Mesendoderm (in vitro differentiated cells): ENCODE results near the gene LPCAT3.

Experiments used
- DNase-seq: peaks from one replicate; pipeline ENCODE4 v3.0.0; 2013
- H2AK5ac ChIP-seq: 2 replicates; pipeline ENCODE4 v1.6.1; 2013; ENCODE audit warnings: low read length, inconsistent platforms
- H2BK120ac ChIP-seq: 2 replicates; pipeline ENCODE4 v1.6.1; 2013; ENCODE audit warnings: low read depth, mild to moderate bottlenecking, low read length, moderate library complexity, mixed read lengths
- H2BK15ac ChIP-seq: replicated peaks from 2 replicates; pipeline ENCODE4 v1.6.1; 2013; ENCODE audit warnings: low read depth, mild to moderate bottlenecking, moderate library complexity
- H2BK5ac ChIP-seq: 2 replicates; pipeline ENCODE4 v1.6.1; 2013; ENCODE audit warnings: low read length, inconsistent platforms
- H3K18ac ChIP-seq: 2 replicates; pipeline ENCODE4 v1.6.1; 2013; ENCODE audit warnings: mild to moderate bottlenecking, low read length, mixed read lengths
- H3K23ac ChIP-seq: one replicate; pipeline ENCODE4 v1.6.1; 2013; ENCODE audit warnings: low read length
- H3K27ac ChIP-seq: 2 replicates; pipeline ENCODE4 v1.5.1; 2013; ENCODE audit warnings: low read depth, mild to moderate bottlenecking, inconsistent platforms, low read length, moderate library complexity
- H3K27me3 ChIP-seq: 2 replicates; pipeline ENCODE4 v1.6.1; 2013; ENCODE audit warnings: low read length, control low read depth, mild to moderate bottlenecking, inconsistent platforms; ENCODE audit not compliant: insufficient read depth, poor library complexity
- H3K36me3 ChIP-seq: 2 replicates; pipeline ENCODE4 v1.6.1; 2013; ENCODE audit warnings: low read length, inconsistent platforms; ENCODE audit not compliant: control insufficient read depth, insufficient read depth
- H3K4ac ChIP-seq: one replicate; pipeline ENCODE4 v1.6.1; 2013; ENCODE audit warnings: low read depth, mild to moderate bottlenecking, low read length, moderate library complexity
- H3K4me1 ChIP-seq: 2 replicates; pipeline ENCODE4 v1.6.1; 2013; ENCODE audit warnings: low read depth, low read length, inconsistent platforms; ENCODE audit not compliant: control insufficient read depth
- H3K4me2 ChIP-seq: 2 replicates; pipeline ENCODE4 v1.6.1; 2013; ENCODE audit warnings: low read length
- H3K4me3 ChIP-seq: 2 replicates; pipeline ENCODE4 v1.5.1; 2013; ENCODE audit warnings: mild to moderate bottlenecking, low read length
- H3K56ac ChIP-seq: one replicate; pipeline ENCODE4 v1.6.1; 2013; ENCODE audit warnings: low read length
- H3K79me1 ChIP-seq: 2 replicates; pipeline ENCODE4 v1.6.1; 2013; ENCODE audit warnings: low read length, inconsistent platforms
- H3K79me2 ChIP-seq: 2 replicates; pipeline ENCODE4 v1.6.1; 2013; ENCODE audit warnings: mild to moderate bottlenecking, low read length; ENCODE audit not compliant: control insufficient read depth, insufficient read depth
- H3K9ac ChIP-seq: 2 replicates; pipeline ENCODE4 v1.6.1; 2013; ENCODE audit warnings: low read length, inconsistent platforms
- H4K5ac ChIP-seq: one replicate; pipeline ENCODE4 v1.6.1; 2013; ENCODE audit warnings: low read length
- H4K8ac ChIP-seq: one replicate; pipeline ENCODE4 v1.6.1; 2013; ENCODE audit warnings: low read depth, mild to moderate bottlenecking, control low read depth, low read length, moderate library complexity
- WGBS: extraction: QIAGEN DNeasy Blood & Tissue Kit; methylation state at CpG from one replicate; pipeline ENCODE4 v1.1.7; 2013; ENCODE audit warnings: low lambda C conversion rate, missing lambda C conversion rate; ENCODE audit not compliant: insufficient coverage; ENCODE audit errors: extremely low coverage; 5-methylcytosine and 5-hydroxymethylcytosine counted together

LPCAT3 gene

GRCh38 chr12:7021956-7022355 is 3.7 kb upstream of the LPCAT3 start:
- H3K4me2 ChIP-seq = no peak overlapping the region
- H2BK15ac ChIP-seq = no peak overlapping the region
- H3K27ac ChIP-seq = no peak overlapping the region
- no peak overlapping the region for H3K4ac ChIP-seq
- H4K8ac ChIP-seq = no peak overlapping the region
- H4K5ac ChIP-seq = no peak overlapping the region
- H3K36me3 ChIP-seq = no peaks in the 10 kb centered on the region
- no peak overlapping the region for H3K56ac ChIP-seq
- H3K9ac ChIP-seq = no peak overlapping the region
- no peak overlapping the region for H3K4me3 ChIP-seq
- H3K18ac ChIP-seq = no peak overlapping the region
- H2BK120ac ChIP-seq = no peak overlapping the region
- no peak overlapping the region for H3K23ac ChIP-seq
- H3K4me1 ChIP-seq = peaks cover 5% of the 10 kb centered on the region
- no peak overlapping the region for H2AK5ac ChIP-seq
- H3K79me2 ChIP-seq = peaks cover 6% of the 10 kb centered on the region
- no CpG with 5 or more reads among the region's 5 CpGs for WGBS
- peaks cover 6% of the 10 kb centered on the region for H3K79me1 ChIP-seq
- no peak for DNase-seq
- H3K27me3 ChIP-seq = no peaks in the 10 kb centered on the region
- H2BK5ac ChIP-seq = no peak overlapping the region

- H2BK120ac ChIP-seq = no peak overlapping the region
- WGBS = no CpG with 5 or more reads among the region's 6 CpGs
- H4K5ac ChIP-seq = no peak overlapping the region
- no peaks in the 10 kb centered on the region for H3K36me3 ChIP-seq
- no peak overlapping the region for H2BK15ac ChIP-seq
- H3K23ac ChIP-seq = no peak overlapping the region
- no peak overlapping the region for H3K4me2 ChIP-seq
- H3K9ac ChIP-seq = peak overlapping the region; percentile 42
- no peak overlapping the region for H3K4me3 ChIP-seq
- peaks cover 7% of the 10 kb centered on the region for H3K4me1 ChIP-seq
- H3K18ac ChIP-seq = no peak overlapping the region
- H3K79me2 ChIP-seq = peaks cover 8% of the 10 kb centered on the region
- no peaks in the 10 kb centered on the region for H3K27me3 ChIP-seq
- DNase-seq = peak; percentile 16
- no peak overlapping the region for H3K27ac ChIP-seq
- H3K4ac ChIP-seq = no peak overlapping the region
- H2AK5ac ChIP-seq = no peak overlapping the region
- no peak overlapping the region for H2BK5ac ChIP-seq
- peak overlapping the region; percentile 44 for H3K56ac ChIP-seq
- H4K8ac ChIP-seq = no peak overlapping the region
- H3K79me1 ChIP-seq = peaks cover 8% of the 10 kb centered on the region
Observed at GRCh38 chr12:7019043-7019569, 830 bp upstream of the LPCAT3 start.

DNA sequence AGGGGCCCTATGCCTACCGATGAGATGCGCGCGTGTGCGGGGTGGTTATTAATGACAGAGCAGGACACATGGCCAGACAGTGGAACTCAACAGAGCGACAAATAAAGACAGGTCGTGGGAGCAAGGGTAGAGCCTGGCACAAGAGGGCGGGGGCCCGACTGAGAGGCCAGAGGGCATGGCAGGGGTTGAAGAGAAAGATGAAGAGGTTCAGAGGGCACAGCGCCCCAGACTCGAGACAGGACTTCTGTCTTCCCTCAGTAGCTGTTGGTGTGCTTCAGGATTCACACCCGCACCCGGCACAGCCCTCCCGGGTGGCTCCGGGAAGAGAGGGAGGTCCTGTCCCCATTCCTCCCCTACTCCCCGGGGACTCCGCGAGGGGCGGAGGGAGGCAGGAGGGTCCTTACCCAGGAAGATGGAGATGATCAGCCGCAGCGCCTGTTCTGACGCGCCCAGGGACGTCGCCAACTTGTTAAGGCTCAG is 366 bp downstream of the LPCAT3 start:
- Histone ChIP-seq H3K36me3 (no peaks in the 10 kb centered on the region), H3K4ac (peak overlapping the region; percentile 8), H3K79me2 (peaks cover 8% of the 10 kb centered on the region), H3K23ac (peak overlapping the region; percentile 55), H2AK5ac (no peak overlapping the region), H3K27me3 (no peaks in the 10 kb centered on the region), H3K79me1 (peaks cover 10% of the 10 kb centered on the region), H2BK120ac (no peak overlapping the region), H4K5ac (no peak overlapping the region), H3K4me3 (peak overlapping the region; percentile 86), H3K4me1 (peaks cover 7% of the 10 kb centered on the region), H4K8ac (no peak overlapping the region), H2BK15ac (no peak overlapping the region), H3K18ac (no peak overlapping the region), H2BK5ac (no peak overlapping the region), H3K27ac (peak overlapping the region; percentile 90), H3K56ac (peak overlapping the region; percentile 92), H3K9ac (peak overlapping the region; percentile 83), H3K4me2 (peak overlapping the region; percentile 65)
- WGBS = no CpG with 5 or more reads among the region's 25 CpGs
- DNase-seq = no peak

- H3K27me3 ChIP-seq = no peaks in the 10 kb centered on the region
- H3K79me1 ChIP-seq = peaks cover 10% of the 10 kb centered on the region
- H2AK5ac ChIP-seq = no peak overlapping the region
- no peak overlapping the region for H3K4me3 ChIP-seq
- peak overlapping the region; percentile 65 for H3K4me2 ChIP-seq
- H4K8ac ChIP-seq = no peak overlapping the region
- H3K27ac ChIP-seq = no peak overlapping the region
- peaks cover 7% of the 10 kb centered on the region for H3K4me1 ChIP-seq
- no CpG with 5 or more reads among the region's 6 CpGs for WGBS
- no peak overlapping the region for H2BK5ac ChIP-seq
- peak overlapping the region; percentile 29 for H3K9ac ChIP-seq
- H3K79me2 ChIP-seq = peaks cover 8% of the 10 kb centered on the region
- no peak overlapping the region for H2BK120ac ChIP-seq
- H3K36me3 ChIP-seq = no peaks in the 10 kb centered on the region
- H3K4ac ChIP-seq = no peak overlapping the region
- H3K23ac ChIP-seq = no peak overlapping the region
- no peak overlapping the region for H3K56ac ChIP-seq
- peak; percentile 41 for DNase-seq
- H4K5ac ChIP-seq = no peak overlapping the region
- no peak overlapping the region for H2BK15ac ChIP-seq
- H3K18ac ChIP-seq = no peak overlapping the region
Observed at GRCh38 chr12:7016958-7017571, 1.2 kb downstream of the LPCAT3 start.

DNA sequence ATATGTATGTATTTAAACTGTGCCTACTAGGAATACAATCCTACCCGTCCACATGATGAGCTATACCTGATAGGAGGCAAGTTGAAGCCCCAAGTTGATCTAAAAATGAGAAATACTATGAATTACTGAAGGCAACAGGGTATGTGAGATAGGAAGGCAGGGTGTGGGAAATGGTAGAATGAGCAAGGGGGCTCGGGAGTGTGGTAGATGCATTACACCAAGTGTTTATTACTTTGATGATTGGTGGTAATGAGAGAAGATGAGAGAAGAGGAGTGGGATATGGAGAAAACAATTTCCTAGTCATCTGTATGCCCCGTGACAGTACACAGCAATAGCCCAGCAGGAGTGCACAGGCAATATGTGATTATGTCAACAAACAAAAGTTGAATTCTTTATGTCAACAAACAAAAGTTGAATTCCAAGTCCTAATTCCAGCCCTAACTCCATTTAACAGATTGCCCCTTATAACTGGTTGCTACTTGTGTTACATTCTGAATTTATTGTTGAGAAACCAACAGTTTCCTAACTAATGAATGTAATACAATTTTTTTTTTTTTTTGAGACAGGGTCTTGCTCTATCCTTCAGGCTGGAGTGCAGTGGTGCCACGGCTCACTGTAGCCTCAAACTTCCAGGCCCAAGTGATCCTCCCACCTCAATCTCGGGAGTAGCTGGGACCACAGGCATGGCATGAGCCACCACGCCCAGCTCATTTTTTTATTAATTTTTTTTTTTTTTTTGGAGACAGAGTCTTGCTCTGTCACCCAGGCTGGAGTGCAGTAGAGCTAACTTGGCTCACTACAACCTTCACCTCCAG is 2.5 kb downstream of the LPCAT3 start:
- Histone ChIP-seq H3K79me1 (peaks cover 10% of the 10 kb centered on the region), H3K4me1 (peaks cover 7% of the 10 kb centered on the region), H3K18ac (no peak overlapping the region), H3K27ac (no peak overlapping the region), H4K5ac (no peak overlapping the region), H3K4ac (no peak overlapping the region), H3K79me2 (peaks cover 8% of the 10 kb centered on the region), H3K9ac (no peak overlapping the region), H3K56ac (no peak overlapping the region), H3K4me3 (no peak overlapping the region), H3K27me3 (no peaks in the 10 kb centered on the region), H3K36me3 (no peaks in the 10 kb centered on the region), H3K4me2 (no peak overlapping the region), H4K8ac (no peak overlapping the region), H2BK15ac (no peak overlapping the region), H2BK120ac (no peak overlapping the region), H2BK5ac (no peak overlapping the region), H2AK5ac (no peak overlapping the region), H3K23ac (no peak overlapping the region)
- no CpG with 5 or more reads among the region's 6 CpGs for WGBS
- DNase-seq = no peak
